Liver (tissue), 2 donors: ENCODE measurements around the gene GUCA2A.

Source experiments
- CTCF ChIP-seq: fragments of 150-350 bp; IDR thresholded peaks from 2 replicates; pipeline ENCODE4 v1.5.1; 2017; ENCODE audit warnings: improper control_type of control experiment, low read depth, low read length; ENCODE audit not compliant: missing input control
- YY1 ChIP-seq: IDR thresholded peaks from 2 replicates; pipeline ENCODE4 v1.6.1; 2016; ENCODE audit warnings: antibody characterized with exemption, mild to moderate bottlenecking
- donor health status: healthy.

- no peak for TF ChIP-seq CTCF
- TF ChIP-seq YY1: no peak
Observed at GRCh38 chr1:42177541-42177981, 13.0 kb upstream of the GUCA2A start.
